ENCODE measurements around the gene SRCAP.

The SRCAP gene

DNA sequence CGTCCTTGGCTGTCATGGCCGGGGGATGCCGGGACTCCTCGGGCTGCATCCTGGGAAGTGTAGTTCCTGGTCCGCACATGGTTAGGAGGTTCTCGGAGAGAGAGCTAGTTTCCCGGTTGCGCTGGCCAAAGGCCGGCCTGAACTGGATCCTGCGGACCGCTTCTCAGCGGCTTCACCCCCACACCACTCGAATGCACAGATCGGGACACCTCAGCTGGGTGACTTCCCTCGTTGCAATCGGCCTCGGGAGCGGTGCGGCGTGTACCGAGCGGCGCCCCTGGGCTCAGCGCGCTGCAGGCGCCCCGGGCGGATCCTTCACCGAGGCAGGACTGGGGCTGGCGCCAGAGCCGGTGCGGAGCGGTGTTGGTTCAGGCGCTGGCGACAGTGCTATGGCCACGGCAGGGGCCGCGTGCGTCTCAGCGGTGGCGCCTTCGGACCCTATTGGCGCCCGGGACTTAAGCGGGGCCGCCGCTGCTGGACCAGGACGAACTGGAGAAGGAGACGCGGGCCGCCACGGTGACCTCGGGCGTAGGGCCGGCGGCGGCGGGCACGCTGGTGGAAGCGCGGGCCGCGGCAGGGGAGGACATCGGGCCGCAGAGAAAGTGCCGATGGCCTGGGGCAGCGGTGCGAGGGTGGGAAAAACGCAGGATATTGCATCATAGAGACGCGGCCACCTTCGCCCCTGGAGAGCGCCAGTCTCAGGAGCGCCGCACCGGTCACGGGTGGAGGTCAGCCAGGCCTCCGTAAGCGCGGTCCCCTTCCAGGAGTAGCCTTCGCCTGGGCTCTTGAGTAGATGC is 76.6 kb downstream of the SRCAP start:
- peak; percentile 51 to 68 (median 53) for DNase-seq (ENCODE audit: low read depth in 3 of 3)

DNA sequence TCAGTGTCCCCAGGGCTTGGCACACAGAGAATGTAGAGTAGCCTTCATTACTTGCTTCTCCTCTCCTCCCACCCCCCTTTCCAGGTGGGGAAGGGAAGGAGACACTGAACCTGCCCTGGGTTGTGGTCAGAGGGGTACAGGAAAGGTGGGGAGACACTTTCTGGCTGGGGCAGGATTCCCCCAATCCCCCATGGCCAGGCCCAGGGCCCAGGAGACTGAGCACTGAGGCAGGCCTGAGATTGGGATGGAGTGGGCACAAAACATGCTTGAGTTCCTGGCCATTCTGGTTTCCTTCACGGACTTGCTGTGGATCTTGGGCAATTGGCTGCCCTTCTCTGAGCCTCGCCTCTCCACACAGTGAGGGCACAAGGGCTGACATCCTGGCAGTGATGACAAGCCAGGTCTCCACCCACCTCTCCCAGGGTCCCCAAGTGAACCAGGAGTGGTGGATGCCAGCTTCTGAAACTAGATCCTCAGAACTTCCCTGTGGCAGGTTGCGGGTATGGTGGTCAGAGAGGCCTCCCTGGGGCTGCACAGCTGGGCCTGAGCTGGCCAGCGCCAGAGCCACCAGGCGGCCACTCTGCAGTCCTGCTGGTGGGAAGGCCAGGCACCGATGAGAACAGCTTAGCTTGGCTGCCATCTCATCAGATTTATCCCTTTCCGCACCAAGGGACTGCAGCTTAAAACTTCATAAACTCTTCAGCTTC is 78.8 kb downstream of the SRCAP start:
- DNase-seq (ENCODE audit: low read depth in 3 of 3) = no peak

DNA sequence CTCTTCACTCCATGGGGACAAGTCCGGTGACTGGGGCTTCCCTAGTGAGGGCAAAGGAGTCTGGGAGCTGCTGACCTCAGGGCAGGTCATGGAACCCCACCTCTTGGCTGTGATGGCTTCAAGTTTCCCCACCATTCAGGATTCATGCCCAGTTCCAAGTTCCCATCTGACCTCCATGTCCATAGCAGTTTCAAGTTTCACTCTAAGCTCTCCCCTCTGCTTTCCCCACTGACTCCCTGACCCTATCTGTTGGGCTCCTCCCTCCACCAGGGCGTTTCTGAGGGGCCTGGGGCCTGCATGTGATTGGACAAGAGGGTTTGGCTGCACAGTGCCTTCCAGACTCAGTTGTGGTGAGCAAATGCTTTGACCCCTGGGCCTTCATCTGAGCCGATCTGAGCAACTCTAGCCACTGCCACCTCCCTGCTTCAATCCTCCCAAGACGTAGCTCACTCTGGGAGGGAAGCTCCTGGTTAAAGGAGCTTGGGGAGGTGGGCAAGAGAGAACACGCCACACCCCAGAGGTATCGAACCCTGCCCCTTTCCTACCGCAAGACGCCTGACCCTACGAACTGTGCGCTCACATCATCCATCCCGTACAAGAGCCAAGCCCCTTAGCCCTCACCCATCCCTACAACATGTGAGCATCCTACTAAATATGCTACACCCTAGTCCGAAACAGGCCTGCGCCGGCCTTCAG is 79.7 kb downstream of the SRCAP start:
- no peak for DNase-seq (ENCODE audit: low read depth in 3 of 3)

DNA sequence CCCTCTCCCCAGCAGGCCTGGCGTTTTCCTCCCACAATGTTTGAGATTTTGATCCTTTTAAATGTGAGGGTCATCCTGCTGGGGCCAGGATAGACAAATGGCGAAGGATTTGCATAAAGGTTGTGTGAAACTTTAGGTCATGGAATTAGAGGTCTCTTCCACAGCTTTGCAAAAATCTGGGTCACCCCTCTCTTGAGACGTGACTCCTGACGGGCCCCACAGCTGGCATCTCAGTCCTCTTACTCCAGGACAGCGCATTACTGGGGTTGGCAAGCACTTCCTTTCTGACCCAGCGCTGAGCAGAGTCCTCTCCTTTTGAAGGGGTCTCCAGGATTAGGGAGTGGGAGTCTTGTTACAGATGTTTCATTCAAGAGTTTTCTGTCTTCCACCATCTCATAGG is 80.6 kb downstream of the SRCAP start:
- no peak for DNase-seq (ENCODE audit: low read depth in 3 of 3)

DNA sequence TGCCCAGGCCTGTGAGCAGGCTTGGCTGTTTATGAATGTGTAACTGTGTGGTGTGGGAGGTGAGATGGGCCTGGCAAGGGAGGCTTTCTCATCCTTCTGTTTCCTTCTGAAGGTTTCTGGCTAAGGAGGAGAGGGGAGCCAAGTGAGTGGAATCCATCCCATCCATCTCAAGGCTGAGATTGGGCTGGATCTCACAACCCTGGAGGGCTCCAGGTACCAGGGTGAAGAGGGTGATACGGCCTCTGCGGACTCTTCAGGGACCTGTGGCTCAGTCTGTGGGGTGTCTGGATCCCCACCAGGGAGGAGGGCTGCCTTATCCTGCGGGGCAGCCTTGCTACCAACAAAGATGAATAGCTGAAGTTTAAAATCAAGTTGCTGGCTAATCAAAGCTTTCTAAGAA is 81.0 kb downstream of the SRCAP start:
- DNase-seq (ENCODE audit: low read depth in 3 of 3) = no peak

DNA sequence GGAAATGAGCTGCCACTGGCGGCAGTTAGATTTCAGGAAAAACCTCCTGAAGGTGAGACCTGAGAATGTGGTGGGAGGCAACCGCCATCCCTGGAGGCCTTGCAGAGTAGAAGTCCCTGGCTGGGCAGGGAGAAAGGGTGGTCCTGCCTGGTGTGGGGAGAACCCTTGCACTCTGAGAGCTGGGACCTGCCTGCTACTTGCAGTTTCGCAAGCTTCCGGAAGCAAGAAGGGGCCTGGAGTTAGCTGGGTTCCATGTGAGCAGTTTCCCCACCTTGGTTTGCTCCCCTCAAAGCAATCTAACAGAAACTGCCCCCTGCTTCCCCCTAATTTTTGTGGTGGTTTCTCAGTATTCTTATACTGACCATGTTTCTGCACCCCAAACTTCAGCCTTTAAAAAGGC is 81.6 kb downstream of the SRCAP start:
- DNase-seq (ENCODE audit: low read depth in 3 of 3) = no peak

DNA sequence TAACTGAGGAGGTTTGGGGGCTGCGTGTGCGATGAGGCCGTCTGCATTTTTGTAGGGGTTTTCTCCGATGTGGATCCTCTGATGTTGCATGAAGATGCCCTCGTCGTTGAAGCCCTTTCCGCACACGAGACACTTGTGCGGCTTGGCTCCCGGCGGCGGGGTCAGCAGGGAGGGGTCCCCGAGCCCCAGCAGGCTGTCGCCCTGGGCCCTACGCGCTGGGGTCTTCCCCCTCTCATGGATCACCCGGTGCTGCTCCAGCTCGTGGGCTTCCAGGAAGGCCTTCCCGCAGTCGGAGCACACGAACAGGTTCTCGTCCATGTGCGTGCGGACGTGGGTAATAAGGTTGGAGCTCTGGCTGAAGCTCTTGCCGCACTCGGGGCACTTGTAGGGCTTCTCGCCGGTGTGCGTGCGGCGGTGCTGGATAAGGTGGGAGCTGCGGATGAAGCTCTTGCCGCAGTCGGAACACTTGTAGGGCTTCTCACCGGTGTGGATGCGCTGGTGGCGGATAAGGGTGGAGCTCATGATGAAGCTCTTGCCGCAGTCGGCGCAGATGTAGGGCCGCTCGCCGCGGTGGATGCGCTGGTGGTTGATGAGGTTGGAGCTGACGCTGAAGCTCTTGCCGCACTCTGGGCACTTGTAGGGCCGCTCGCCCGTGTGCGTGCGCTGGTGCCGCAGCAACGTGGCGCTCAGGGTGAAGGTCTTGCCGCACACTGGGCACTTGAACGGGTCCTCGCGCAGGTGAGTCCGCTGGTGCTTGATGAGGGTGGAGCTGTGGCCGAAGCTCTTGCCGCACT is 83.7 kb downstream of the SRCAP start:
- DNase-seq (ENCODE audit: low read depth in 3 of 3) = no peak

DNA sequence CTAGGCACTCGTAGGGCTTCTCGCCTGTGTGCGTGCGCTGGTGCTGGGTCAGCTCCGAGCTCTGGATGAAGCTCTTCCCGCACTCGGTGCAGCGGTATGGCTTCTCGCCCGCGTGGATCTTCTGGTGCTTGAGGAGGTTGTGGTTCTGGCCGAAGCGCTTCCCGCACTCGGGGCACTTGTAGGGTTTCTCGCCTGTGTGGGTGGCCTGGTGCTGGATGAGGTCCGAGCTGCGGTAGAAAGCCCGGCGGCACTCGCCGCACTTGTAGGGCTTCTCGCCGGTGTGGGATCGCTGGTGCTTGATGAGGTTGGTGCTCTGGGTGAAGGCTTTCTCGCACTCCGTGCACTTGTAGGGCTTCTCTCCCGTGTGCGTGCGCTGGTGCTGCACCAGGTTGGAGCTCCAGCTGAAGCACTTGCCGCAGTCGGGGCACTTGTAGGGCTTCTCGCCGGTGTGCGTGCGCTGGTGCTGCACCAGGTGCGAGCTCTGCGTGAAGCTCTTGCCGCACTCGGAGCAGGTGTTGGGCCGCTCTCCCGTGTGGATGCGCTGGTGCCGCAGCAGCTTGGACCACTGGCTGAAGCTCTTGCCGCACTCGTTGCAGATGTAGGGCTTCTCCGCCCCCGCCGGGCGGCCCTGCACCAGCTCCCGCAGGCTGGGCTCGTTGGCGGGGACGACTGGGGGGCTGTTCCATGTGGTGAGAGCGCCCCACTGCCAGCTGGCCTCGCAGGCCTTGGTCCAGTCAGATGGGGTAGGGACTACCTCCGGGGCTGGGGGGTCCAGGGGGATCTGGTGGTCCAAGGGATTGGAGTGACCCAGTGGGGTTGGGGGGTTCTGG is 84.5 kb downstream of the SRCAP start:
- no peak for DNase-seq (ENCODE audit: low read depth in 3 of 3)

DNA sequence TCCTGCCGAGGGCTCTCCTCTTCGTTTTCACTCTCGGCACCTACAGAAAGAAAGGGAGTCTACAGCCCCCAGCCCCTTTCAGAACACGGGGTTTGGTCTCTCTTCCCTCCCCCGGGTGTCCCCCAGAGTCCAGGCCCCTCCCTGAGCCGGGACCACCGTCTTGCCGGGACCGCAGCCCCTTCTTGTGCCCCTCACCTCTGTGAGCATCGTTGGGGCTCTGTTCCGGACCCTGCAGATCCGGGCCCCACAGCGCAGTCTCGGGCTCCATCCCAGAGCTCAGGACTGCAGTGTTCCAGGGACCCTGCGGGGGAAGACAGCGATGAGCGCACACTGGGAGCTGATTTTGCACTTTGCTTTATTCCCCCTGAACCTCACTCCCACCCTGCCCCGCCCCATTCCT is 85.2 kb downstream of the SRCAP start:
- DNase-seq (ENCODE audit: low read depth in 3 of 3) = no peak

DNA sequence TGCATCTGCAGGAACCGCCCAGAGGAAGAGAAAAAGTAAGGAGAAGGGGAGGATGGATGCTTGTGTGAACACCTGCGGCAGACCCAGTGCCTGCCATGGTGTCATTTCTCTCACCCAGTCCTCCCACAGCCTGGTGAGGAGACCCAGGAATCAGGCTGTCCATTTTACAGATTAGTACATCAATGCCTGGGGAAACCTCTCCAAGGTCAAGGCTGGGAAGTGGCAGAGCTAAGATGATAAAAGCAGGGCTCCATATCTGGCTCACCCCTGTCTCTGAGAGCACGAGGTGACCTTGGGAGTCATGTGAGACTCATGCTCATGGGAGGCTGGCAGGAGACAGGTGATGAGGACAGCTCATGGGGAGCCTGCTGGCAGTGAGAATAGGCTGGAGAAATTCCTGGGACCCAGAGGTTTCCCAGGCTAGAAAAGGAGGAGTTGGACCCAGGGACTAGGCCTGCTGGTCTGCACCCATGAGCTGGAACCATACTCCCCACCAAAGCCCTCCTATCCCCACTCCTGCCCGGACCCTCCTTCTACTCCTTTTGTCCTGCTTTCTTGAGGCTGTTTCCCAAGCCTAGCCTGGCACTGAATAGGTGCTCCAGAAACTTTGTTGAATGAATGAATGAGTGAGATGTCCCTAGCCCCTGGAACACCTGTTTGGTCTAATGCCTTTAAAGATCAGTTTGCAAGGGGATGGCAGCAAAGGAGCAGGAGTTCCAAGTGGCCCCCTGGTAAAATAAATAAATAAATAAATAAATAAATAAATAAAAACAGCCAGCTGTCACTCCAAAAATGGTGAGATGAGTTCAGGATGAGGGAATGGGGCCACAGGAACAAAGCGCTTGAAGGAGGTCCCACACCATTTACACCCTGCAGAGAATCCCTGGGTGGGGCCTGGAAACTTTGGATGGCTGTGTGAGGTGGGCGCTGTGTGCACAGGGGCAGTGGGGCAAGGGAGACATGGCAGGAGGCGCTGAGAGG is 86.4 kb downstream of the SRCAP start:
- DNase-seq (ENCODE audit: low read depth in 3 of 3) = no peak

DNA sequence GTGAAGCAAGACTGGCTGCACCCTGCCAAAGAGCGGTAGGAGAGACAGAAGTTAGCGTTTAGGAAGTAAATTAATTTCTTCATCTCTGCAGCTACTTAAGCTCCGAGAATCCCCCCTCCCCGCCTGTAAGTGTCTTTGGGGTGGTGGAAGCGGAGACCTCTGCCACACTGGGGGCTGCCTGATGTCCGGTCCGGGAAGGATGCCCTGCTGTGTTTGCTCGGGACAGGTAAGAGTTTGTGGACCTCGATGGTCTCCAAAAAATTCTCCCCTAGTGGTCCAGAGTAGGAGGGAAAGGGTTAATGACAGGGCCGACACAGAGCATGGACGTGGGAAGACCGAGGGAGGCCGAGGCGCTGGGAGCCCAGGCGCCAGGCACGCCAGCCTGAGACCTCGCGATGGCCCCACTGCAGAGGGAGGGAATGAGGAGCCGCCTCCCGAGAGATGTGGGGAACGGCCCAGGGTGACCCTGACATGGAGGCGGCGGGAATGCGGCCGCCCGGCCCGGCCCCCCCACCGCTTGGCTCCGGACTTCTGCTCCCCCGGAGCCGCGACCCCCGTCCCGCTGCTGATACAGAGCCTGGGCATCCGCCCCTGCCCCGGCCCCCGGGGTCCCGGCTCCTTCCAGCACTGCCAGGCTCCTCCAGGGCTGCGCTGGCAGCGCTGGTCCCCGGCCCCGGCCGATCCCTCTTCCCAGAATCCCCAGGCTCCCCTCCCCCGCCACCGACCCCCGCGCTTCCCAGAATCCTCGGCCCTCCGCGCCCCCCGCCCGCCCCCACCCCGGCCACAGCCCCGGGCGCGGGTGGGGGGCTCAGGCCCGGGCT is 87.4 kb downstream of the SRCAP start:
- DNase-seq (ENCODE audit: low read depth in 3 of 3) = no peak

DNA sequence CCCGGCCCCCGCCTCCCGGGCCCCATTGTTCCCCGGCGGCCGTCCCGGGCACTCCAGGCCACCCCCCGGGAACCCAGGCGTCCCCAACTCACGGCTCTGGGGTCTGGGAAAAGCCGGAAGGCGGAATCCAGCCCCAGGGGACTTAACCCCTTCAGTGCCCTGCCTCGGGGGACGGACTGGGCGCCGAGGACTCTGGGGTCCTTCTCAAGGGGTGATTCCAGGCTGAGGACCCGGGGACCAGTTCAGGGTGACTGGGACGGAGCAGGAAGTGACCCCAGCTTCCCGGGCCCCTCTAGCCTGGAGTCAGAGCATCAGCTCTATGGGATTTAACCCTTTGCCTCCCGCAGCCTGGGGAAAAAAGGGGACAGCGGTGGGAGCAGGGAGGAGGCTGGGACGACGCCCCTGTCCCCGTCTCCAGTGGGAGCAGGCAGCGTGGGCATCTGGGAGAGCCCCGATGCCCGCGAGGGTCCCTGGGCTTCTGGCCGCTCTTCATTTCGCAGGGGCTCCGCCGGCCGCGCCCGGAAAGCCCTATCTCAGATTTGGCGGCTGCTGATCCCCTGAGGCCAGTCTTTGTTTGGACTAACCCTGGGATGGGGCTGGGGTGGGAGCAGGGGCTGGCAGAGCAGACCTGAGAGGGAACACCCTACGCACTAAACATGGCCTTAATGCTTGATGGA is 88.1 kb downstream of the SRCAP start, which contains the start of gene ZNF629:
Gene ZNF629, minus strand, starts transcription at position 270 of the 677 bp plus-strand sequence. CDS start 2,723 bp downstream, outside the sequence.
- DNase-seq (ENCODE audit: low read depth in 3 of 3) = peak in 2 of 3 experiments; percentile 19 to 38

DNA sequence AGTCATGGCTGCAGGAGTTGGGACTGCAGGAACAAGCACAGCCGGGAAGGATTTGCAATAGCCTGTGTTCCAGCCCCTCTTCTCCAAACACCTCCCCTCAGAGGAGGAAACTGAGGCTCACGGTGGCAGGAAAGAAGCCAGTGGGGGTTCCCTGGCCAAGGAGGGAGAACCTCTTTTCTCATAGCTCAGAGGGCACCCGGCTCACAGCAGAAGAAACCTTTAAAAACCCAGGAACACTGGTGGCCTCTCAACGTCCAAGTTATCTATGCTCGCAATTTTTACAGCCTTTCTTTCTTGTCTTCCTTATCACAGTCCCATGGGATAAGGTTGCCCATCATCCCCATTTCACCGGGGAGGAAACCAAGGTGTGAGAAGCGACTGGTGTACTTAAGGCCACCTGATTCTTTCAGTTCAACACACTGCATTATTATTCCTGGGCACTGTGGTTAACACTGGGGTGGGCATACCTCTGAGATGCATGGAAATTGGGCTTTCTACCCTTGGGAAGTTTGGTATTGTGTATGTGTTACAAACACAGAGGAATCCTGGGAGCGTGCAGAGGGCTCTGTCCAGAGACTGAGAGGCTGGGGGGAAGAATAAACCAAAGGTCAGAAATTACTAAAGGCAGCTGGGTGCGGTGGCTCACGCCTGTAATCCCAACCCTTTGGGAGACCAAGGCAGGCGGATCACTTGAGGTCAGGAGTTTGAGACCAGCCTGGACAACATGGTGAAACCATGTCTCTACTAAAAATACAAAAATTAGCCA is 88.8 kb downstream of the SRCAP start:
- no peak for DNase-seq (ENCODE audit: low read depth in 3 of 3)
